GM23338 (cell line): Measurements from ENCODE around the gene FOXO3. TPM values are rescaled to one million over a fixed set of nuclear protein-coding genes. Genes with fewer than 3 reads are reported as not detected.

Experiments used
- ATAC-seq: fragments of 200-7000 bp; cut with Tn5 transposase; 3 replicates; pipeline ENCODE4 v1.9.1; 2020
- DNase-seq: peaks from one replicate; pipeline ENCODE4 v3.0.0-alpha.2; 2015; ENCODE audit warnings: low spot score
- H2AFZ ChIP-seq: fragments of 200-600 bp; sonication (generic); 2 replicates; pipeline ENCODE4 v1.8.0; 2016; ENCODE audit warnings: antibody characterized with exemption, mild to moderate bottlenecking, moderate library complexity
- H3F3A ChIP-seq: fragments of 200-600 bp; sonication (generic); replicated peaks from 2 replicates; pipeline ENCODE4 v1.8.0; 2017; ENCODE audit warnings: antibody characterized with exemption, mixed run types, low read depth
- H3K27ac ChIP-seq: fragments of 200-600 bp; sonication (generic); 2 replicates; pipeline ENCODE4 v1.6.1; 2016; ENCODE audit warnings: low read depth
- H3K27me3 ChIP-seq: fragments of 200-600 bp; sonication (generic); 2 replicates; pipeline ENCODE4 v1.8.0; 2016; ENCODE audit warnings: mild to moderate bottlenecking, mixed run types, moderate library complexity; ENCODE audit not compliant: insufficient read depth
- H3K36me3 ChIP-seq: fragments of 200-600 bp; sonication (generic); 2 replicates; pipeline ENCODE4 v1.8.0; 2016; ENCODE audit warnings: mild to moderate bottlenecking; ENCODE audit not compliant: insufficient read depth
- H3K4me1 ChIP-seq: fragments of 200-600 bp; sonication (generic); 2 replicates; pipeline ENCODE4 v1.8.0; 2016; ENCODE audit warnings: mild to moderate bottlenecking, moderate library complexity; ENCODE audit not compliant: insufficient read depth
- H3K4me2 ChIP-seq: fragments of 200-600 bp; sonication (generic); 2 replicates; pipeline ENCODE4 v1.7.1; 2017; ENCODE audit warnings: mixed run types
- H3K4me3 ChIP-seq: fragments of 200-600 bp; sonication (generic); 2 replicates; pipeline ENCODE4 v1.6.1; 2016; ENCODE audit warnings: mixed run types
- H3K79me2 ChIP-seq: fragments of 200-600 bp; sonication (generic); replicated peaks from 2 replicates; pipeline ENCODE4 v1.8.0; 2017; ENCODE audit warnings: mild to moderate bottlenecking; ENCODE audit not compliant: insufficient read depth
- H3K9me2 ChIP-seq: fragments of 200-600 bp; sonication (generic); 2 replicates; pipeline ENCODE4 v1.8.0; 2017; ENCODE audit not compliant: insufficient read depth
- H4K20me1 ChIP-seq: fragments of 200-600 bp; sonication (generic); replicated peaks from 2 replicates; pipeline ENCODE4 v1.8.0; 2017; ENCODE audit warnings: mild to moderate bottlenecking; ENCODE audit not compliant: insufficient read depth
- H3K27ac Mint-ChIP-seq: 2 replicates; pipeline ENCODE4 v1.8.0; 2020; ENCODE audit warnings: inconsistent platforms, mild to moderate bottlenecking, moderate library complexity, mixed read lengths
- H3K27me3 Mint-ChIP-seq: 3 replicates; pipeline ENCODE4 v1.8.0; 2022; ENCODE audit warnings: low read depth, mild to moderate bottlenecking, moderate library complexity, mixed read lengths, inconsistent platforms; ENCODE audit not compliant: insufficient read depth, poor library complexity
- H3K36me3 Mint-ChIP-seq: 3 replicates; pipeline ENCODE4 v1.8.0; 2021; ENCODE audit warnings: low read depth, mild to moderate bottlenecking, inconsistent platforms, moderate library complexity, mixed read lengths
- H3K4me1 Mint-ChIP-seq: 3 replicates; pipeline ENCODE4 v1.8.0; 2020; ENCODE audit warnings: mild to moderate bottlenecking, inconsistent platforms, mixed read lengths
- H3K4me3 Mint-ChIP-seq: 3 replicates; pipeline ENCODE4 v1.8.0; 2021; ENCODE audit warnings: moderate library complexity, mild to moderate bottlenecking, inconsistent platforms, mixed read lengths
- H3K9me3 Mint-ChIP-seq: 3 replicates; pipeline ENCODE4 v1.8.0; 2020; ENCODE audit warnings: moderate library complexity, mild to moderate bottlenecking, inconsistent platforms, mixed read lengths
- CREB1 ChIP-seq: fragments of 250-450 bp; sonication (Bioruptor Pico); IDR thresholded peaks from 2 replicates; pipeline ENCODE4 v1.5.0; 2020; ENCODE audit warnings: low read depth, mild to moderate bottlenecking, moderate library complexity
- ETS1 ChIP-seq: IDR thresholded peaks from 2 replicates; pipeline ENCODE4 v1.6.1; 2016; ENCODE audit warnings: antibody characterized with exemption
- EZH2phosphoT487 ChIP-seq: fragments of 200-600 bp; sonication (generic); IDR thresholded peaks from one replicate; pipeline ENCODE4 v1.8.1; 2018; ENCODE audit warnings: antibody characterized with exemption; ENCODE audit not compliant: unreplicated experiment
- POLR2AphosphoS5 ChIP-seq: IDR thresholded peaks from 2 replicates; pipeline ENCODE4 v1.6.1; 2016; ENCODE audit warnings: antibody characterized with exemption, low read depth
- STAT1 ChIP-seq: IDR thresholded peaks from one replicate; pipeline ENCODE4 v1.6.1; 2016; ENCODE audit warnings: antibody characterized with exemption; ENCODE audit not compliant: unreplicated experiment
- polyA plus RNA-seq: library from polyadenylated mRNA; unstranded; fragments of >200 nt; fragmentation: Nextera tagmentation; extraction: Ambion mirVana; gene quantifications from 2 replicates; pipeline ENCODE4 v1.2.1, GENCODE V29; 2016
- total RNA-seq: library from RNA; depleted of rRNA; stranded (reverse); fragments of >200 nt; shearing (Covaris generic); gene quantifications from 2 replicates; pipeline ENCODE4 v1.2.3, GENCODE V29; 2014
- TF ChIP-seq, protein P1 (sequence below): IDR thresholded peaks from one replicate; pipeline ENCODE4 v1.6.1; 2018; ENCODE audit warnings: antibody characterized with exemption; ENCODE audit not compliant: unreplicated experiment
- TF ChIP-seq, protein P2 (sequence below), 2 experiments: fragments of 200-600 bp in 1 of 2; sonication (generic) in 1 of 2; conservative IDR thresholded peaks; 2 replicates each; pipeline versions ENCODE4 v1.5.1 to v1.6.1; 2016 to 2017; ENCODE audit warnings: antibody characterized with exemption in 2 of 2, low read depth in 2 of 2, mild to moderate bottlenecking in 2 of 2, moderate library complexity in 1 of 2

Gene FOXO3
- total and polyA plus RNA-seq, 2 experiments from 2014 or later, result 9.8 to 20.2 TPM

DNA sequence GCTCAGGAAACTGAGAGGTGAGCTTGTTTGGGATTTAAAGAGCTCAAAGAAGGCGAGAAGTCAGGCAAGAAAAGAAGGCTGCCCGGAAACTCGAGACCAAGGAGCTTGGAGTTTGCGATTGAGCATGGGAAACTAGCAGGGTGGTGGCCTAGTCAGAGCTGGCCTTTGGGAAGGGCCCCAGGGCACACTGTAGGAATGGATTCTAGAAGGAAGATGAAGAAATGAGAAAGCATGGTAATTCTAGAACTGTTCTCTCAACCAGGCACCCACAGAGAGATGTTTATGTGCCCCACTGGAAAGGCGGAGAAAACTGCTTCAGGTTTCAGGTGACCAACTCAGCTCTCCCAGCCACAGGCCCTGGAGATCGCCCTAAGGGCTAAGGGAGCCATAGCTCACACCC lies 126.2 kb downstream of the FOXO3 start (continued):
- TF ChIP-seq, protein P1, sequence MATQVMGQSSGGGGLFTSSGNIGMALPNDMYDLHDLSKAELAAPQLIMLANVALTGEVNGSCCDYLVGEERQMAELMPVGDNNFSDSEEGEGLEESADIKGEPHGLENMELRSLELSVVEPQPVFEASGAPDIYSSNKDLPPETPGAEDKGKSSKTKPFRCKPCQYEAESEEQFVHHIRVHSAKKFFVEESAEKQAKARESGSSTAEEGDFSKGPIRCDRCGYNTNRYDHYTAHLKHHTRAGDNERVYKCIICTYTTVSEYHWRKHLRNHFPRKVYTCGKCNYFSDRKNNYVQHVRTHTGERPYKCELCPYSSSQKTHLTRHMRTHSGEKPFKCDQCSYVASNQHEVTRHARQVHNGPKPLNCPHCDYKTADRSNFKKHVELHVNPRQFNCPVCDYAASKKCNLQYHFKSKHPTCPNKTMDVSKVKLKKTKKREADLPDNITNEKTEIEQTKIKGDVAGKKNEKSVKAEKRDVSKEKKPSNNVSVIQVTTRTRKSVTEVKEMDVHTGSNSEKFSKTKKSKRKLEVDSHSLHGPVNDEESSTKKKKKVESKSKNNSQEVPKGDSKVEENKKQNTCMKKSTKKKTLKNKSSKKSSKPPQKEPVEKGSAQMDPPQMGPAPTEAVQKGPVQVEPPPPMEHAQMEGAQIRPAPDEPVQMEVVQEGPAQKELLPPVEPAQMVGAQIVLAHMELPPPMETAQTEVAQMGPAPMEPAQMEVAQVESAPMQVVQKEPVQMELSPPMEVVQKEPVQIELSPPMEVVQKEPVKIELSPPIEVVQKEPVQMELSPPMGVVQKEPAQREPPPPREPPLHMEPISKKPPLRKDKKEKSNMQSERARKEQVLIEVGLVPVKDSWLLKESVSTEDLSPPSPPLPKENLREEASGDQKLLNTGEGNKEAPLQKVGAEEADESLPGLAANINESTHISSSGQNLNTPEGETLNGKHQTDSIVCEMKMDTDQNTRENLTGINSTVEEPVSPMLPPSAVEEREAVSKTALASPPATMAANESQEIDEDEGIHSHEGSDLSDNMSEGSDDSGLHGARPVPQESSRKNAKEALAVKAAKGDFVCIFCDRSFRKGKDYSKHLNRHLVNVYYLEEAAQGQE, result no peak
- no peak for TF ChIP-seq EZH2phosphoT487
- no peak for TF ChIP-seq STAT1
- TF ChIP-seq CREB1 (CRISPR knock-in tag), result no peak
- TF ChIP-seq, protein P2, sequence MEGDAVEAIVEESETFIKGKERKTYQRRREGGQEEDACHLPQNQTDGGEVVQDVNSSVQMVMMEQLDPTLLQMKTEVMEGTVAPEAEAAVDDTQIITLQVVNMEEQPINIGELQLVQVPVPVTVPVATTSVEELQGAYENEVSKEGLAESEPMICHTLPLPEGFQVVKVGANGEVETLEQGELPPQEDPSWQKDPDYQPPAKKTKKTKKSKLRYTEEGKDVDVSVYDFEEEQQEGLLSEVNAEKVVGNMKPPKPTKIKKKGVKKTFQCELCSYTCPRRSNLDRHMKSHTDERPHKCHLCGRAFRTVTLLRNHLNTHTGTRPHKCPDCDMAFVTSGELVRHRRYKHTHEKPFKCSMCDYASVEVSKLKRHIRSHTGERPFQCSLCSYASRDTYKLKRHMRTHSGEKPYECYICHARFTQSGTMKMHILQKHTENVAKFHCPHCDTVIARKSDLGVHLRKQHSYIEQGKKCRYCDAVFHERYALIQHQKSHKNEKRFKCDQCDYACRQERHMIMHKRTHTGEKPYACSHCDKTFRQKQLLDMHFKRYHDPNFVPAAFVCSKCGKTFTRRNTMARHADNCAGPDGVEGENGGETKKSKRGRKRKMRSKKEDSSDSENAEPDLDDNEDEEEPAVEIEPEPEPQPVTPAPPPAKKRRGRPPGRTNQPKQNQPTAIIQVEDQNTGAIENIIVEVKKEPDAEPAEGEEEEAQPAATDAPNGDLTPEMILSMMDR (conservative IDR thresholded peaks at IDR 0.05; ENCODE audit: low read depth in 2 of 2), result no peak

- no peaks in the 10 kb centered on the region for H3F3A ChIP-seq
- Mint-ChIP-seq H3K27me3 (no peaks in the 10 kb centered on the region), H3K4me1 (peaks cover 17% of the 10 kb centered on the region), H3K9me3 (no peaks in the 10 kb centered on the region), H3K36me3 (no peaks in the 10 kb centered on the region), H3K27ac (no peak overlapping the region), H3K4me3 (no peak overlapping the region)
- H3K79me2 ChIP-seq, result no peaks in the 10 kb centered on the region
- H3K9me2 ChIP-seq, result no peaks in the 10 kb centered on the region
- H2AFZ ChIP-seq, result no peak overlapping the region
- no peaks in the 10 kb centered on the region for H3K36me3 ChIP-seq
- H4K20me1 ChIP-seq, result no peaks in the 10 kb centered on the region
- H3K4me1 ChIP-seq, result peaks cover 5% of the 10 kb centered on the region; the same call in 1 of the 2 replicates
- H3K27me3 ChIP-seq, result no peaks in the 10 kb centered on the region
- TF ChIP-seq, protein P1, result no peak
- TF ChIP-seq POLR2AphosphoS5 (no peak), ETS1 (no peak), EZH2phosphoT487 (no peak), STAT1 (no peak)
- no peak overlapping the region for H3K27ac ChIP-seq
- no peak for ATAC-seq
- no peak overlapping the region for H3K4me3 ChIP-seq
- no peak overlapping the region for H3K4me2 ChIP-seq
- DNase-seq, result no peak
Measured at GRCh38 chr6:108687921-108688320, 127.2 kb downstream of the FOXO3 start.
